HL-60/S4 treated with retinoic acid at 250 ng/mL for 4 days and 3 days (cell line): ENCODE measurements around the gene CFAP44.
"Not testable (repeated sequence)": the region's sequence is repeated elsewhere in the genome, so short reads cannot be mapped to it uniquely, and the experiment has no call there.

Experiments
- in situ Hi-C: fragments of 300-500 bp; cut with MboI; formaldehyde crosslinking; loops from 2 replicates; pipeline ENCODE4 v1.7.0; 2022; ENCODE audit warnings: low sequenced_read_pairs

Gene CFAP44, protein sequence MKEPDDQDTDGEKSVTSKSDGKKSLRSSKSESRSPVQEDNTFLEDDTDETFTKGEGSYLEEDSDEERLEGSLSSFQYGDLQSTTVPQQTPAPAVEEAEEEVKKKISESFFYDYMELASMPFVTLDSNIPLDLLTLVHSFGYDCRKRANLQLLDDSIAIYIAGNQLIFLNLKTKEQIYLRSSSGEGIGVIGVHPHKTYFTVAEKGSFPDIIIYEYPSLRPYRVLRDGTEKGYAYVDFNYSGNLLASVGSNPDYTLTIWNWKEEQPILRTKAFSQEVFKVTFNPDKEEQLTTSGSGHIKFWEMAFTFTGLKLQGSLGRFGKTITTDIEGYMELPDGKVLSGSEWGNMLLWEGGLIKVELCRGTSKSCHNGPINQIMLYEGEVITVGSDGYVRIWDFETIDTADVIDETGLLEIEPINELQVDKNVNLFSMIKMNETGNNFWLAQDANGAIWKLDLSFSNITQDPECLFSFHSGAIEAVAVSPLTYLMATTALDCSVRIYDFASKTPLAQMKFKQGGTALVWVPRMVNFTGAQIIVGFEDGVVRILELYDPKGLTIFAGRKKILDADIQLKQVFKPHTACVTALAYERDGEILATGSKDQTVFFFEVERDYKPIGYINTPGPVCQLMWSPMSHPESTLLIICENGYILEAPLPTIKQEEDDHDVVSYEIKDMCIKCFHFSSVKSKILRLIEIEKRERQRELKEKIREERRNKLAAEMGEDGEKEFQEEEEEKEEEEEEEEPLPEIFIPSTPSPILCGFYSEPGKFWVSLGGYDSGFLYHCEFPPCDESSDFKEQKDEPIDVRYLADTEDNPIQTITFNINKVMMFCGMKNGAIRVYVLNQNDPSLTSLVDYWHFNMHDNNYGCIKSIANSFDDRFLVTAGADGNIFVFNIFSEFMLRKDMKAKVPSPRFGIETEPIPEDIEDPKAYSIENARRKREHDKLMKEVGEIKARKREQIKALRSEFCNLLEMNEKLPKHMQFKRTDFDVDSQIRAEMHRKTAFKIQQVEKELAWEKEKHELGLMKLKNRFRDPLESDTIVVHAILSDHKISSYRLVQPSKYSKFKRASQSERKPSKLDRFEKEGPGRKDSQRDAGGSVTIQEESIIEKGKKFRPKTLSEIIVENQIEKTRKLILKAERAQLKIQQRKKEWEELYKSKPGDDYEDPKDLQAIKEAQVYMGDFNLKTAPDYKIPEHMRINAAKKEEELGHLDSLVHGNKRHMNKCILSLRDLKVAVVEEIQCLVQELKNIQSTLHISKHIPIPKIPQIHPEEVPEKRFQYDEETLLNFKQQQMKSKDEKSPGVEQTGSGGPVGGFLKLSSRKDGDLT (N-terminal part only)

DNA sequence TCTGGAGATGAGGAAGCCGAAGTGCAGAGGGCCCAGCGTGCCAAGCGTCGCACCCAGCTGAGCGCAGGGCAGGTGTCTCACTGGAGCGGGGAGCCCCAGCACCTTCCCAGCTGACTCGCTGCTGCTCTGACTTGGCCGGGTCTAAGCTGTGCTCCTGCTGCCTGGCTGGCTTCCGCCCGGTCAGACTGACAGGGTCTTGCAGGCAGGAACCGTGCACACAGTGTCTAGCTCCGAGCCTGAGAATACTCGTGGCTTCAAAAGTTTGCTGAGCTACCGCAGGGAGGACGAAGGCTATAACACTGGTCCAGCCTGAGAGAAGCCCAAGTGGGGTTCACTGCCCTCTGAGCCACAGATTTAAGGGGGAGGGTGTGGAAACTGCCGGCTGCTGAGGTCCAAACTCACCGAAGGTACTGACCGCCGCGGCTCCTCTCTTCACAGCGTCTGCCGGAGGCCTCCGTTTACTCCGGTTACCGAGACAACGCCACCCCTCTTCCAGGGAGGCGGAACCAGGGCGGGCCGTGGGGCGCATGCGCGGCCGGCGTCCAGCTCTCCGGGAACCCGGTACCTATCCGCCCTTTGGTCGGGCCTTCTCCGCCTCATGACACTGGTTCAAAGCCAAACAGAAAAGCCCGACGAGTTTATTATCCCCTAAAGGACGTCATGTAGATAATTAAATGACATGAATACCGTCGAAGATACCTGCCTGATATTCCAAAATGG lies at the start of gene CFAP44:
TSS of gene CFAP44 (minus strand) at position 443 of the 720 bp plus-strand sequence. CDS start 7,829 bp downstream, outside the sequence.
- in situ Hi-C loops, result no loop called here

DNA sequence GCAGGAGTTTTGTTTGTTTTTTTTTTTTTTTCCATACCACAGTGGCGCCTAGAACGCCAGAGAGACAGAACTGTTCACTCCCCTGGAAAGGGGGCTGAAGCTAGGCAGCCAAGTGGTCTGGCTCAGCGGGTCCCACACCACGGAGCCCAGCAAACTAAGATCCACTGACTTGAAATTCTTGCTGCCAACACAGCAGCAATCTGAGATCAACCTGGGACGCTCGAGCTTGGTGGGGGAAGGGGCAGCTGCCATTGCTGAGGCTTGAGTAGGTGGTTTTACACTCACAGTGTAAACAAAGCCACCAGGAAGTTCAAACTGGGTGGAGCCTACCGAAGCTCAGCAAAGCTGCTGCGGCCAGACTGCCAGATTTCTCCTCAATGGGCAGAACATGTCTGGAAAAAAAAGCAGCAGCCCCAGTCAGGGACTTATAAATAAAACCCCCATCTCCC lies 43.9 kb upstream of the CFAP44 start:
- in situ Hi-C loops, result no loop called here

DNA sequence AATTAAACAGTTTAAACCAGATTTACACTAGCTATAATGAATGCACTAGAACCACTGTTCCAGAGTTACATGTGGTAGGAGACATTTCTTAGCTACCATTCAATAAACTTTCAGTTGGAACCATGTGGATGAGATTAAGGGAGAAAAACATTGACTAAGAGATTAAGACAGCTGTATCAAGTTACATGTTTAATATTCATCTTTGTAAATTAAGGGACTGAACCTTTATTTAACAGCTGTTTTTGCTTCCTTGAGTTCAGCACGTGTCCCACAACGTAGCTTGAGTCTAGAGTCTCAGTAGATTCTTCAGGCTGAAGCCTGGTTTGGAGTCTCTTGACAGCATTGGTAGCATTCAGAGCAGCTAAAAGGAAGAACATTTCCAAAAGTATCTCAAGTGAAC lies 27.2 kb upstream of the CFAP44 start:
- in situ Hi-C loops, result no loop called here

DNA sequence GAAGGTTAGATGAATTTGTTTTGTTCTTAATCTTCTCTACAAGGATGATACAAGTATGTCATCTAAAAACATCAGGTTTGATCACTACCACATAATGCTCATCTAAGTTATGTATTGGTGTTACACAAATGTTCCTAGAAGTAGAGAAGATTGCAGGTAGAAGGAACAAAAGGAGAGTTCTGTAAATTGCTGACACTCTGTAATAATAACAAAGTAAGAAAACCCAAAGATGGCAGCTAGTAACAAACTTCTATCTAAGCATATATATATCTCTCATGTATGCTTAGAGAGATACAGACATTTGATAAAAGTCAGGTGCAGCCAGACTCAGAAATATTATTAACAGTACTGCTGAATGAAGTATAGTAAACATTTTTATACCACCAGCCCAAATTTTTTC lies 20.2 kb upstream of the CFAP44 start:
- in situ Hi-C loops, result no loop called here

DNA sequence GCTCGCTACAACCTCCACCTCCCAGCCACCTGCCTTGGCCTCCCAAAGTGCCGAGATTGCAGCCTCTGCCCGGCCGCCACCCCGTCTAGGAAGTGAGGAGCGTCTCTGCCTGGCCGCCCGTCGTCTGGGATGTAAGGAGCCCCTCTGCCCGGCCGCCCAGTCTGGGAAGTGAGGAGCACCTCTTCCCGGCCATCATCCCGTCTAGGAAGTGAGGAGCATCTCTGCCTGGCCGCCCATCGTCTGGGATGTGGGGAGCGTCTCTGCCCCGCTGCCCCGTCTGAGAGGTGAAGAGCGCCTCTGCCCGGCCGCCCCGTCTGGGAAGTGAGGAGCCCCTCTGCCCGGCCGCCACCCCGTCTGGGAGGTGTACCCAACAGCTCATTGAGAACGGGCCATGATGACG lies 17.3 kb upstream of the CFAP44 start:
- in situ Hi-C loops, result not testable (repeated sequence)

DNA sequence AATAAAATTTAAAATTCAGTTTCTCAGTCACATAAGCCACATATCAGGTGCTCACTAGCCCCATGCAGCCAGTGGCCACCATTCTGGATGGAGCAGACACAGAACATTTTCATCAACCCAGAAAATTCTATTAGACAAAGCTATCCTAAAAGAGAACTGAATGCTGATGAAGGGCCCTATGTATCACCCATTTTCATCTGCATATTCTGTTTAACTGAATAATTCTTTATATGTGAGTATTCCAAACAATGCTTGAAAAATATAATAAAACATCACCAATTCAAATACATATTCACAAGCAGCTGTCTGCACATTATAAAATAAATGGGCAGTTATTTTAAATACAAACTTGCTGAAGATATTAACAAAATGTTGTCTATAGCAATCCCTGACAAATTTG lies 14.2 kb upstream of the CFAP44 start:
- in situ Hi-C loops, result no loop called here

DNA sequence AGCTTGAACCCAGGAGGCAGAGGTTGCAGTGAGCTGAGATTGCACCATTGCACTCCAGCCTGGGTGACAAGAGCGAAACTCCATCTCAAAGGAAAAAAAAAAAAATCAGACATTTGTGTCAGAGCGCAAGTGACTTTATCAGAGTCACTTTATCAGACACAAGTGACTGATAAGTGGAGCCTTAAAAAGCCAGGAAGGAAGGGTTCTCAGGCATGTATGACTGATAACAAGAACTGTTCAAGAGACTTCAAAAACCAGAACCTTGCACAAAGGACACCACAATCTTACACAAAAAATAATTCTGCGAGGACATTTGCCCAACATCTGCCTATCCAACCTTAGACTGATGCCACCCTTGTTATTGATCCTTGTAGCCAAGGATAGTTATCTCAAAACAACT lies 13.3 kb upstream of the CFAP44 start:
- in situ Hi-C loops, result no loop called here

DNA sequence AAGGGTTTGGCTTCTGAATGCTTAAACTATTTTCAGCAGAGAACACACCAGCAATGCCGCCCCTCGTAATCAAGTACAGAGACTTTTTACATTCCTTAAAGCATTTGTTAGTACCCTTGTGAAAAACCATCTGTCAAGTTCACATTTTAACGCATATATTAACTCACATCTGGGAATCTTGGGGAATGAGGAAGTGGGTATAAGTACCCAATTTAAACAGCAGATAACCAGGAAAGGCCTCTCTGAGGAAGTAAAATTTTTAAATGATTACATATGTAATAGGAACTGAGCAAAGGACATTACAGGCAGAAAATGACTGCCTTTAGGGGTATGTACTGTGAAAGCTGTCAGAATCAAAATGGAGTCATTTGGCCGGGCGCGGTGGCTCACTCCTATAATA lies 12.8 kb upstream of the CFAP44 start:
- in situ Hi-C loops, result no loop called here

DNA sequence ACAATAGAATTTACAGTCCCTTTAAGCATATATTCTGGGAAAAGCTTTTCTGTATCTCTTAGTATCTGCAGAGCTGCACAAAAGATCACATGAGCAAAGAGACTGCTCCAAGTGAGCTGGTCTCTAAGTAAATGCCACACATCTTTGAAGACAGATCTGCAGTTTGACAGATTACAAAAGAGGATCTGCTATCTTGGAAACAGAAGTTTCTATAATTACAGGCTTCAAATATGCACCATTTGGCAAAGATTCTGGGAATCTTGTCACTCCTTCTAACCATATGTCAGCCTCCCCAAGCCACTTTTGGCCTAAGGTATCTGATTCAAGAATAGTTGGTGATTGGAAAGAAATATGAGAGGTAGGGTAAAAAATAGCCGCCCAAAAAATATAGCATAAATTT lies 9.6 kb upstream of the CFAP44 start:
- in situ Hi-C loops, result no loop called here

DNA sequence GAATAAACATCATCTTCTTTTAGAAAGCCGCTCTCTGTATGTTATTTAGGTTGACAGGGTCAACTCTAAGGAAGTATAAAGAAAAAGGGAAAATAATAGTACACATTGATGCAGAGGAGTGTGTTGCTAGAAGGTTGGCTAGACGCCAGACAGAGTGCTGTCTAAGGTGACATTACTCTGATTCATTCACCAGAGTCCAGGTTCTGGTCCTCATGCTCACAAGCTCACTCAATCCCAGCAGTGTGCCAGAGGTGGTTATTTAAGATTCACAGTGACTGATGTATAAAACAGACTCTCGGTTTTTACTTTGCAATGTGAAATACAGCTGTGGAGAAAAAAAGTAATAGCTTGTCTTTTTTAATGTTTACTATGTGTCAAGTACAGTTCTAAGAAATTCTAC lies 1.7 kb downstream of the CFAP44 start:
- in situ Hi-C loops, result no loop called here

DNA sequence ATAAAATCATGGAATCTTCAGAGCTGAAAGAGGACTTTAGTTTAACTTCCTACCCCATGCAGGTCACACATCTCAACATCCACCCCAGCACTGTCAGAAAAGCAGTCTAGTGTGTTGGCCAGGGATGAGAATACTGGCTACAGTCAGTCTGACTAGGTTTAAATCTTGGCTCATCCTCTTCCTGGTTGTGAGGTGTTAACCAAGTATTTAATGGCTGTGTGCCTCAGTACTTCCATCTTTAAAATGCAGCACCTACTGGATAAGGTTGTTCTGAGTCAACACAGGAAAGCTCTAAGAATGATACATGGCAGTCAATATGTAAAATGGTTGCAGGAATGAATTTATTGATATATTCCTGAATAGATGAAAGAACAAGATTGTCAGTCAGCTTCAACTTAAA lies 3.1 kb downstream of the CFAP44 start:
- in situ Hi-C loops, result no loop called here

DNA sequence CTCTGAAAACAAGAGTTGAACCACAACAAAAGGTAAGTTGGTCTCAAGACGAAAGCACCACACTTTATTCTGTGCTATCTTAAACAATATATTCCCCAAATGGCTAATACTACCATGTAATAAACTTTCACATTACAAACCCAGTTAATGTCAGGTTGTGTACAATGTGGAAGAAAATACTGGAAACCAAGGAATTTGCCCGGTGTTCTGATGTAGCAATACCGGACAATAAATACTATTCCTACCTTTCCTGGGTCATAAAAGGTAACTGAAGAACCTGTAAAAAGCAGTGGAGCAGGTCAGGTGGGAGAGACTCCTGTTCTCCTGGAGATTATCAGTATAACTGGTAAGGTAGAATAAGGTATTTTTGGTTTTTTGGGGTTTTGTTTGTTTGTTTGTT lies 3.9 kb downstream of the CFAP44 start:
- in situ Hi-C loops, result no loop called here

DNA sequence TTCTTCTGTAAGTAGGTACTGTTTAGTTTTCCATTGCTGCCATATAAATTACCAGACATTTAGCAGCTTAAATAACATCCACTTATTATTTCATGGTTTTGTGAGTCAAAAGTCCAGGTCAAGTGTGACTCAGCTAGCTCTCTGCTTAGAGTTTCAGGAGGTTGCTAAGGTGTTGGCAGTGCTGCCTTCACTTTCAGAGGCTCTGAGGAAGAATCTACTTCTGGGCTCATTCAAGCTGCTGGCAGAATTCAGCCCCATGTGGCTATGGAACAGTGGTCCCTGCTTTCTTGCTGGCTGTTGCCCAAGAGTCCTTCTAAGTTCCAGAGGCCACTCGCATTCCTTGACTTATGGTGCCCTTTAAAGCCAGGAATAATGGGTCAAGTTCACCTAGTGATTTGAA lies 4.5 kb downstream of the CFAP44 start:
- in situ Hi-C loops, result no loop called here

DNA sequence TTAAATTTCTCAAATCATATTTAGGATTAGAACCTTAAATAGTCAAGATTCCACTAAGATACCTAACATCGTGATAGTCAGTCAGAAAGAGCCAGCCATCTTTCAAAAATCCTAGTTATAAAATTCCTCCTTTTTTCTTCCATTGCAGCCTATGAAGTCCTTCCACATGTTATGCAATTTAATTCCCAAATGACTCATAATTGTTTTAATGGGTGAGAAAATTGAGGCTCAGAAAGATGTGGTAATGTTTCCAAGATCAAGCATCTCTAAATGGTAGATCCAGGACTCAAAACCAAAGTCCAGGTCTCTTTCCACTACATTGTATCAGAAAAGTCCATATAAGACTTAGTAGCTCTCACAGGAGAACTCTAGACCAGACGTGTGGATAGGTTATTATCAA lies 9.5 kb downstream of the CFAP44 start:
- in situ Hi-C loops, result no loop called here

DNA sequence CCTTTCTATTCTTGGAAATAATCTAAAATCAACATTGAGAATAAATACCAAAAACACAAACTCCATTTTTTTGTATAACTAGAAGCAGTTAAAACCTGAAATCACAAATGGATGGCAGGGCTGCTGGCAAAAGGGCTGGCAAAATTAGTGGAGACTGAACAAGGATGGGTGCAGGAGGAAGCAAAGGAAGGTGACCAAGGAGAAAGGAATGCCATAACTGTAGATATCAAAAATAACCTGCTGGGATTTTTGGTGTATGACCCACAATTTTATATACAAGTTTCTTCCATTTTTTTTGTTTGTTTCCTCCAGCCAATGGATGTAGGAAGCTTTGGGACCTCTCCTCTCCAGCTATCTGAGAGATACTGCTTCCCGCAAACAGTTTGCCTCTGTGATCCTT lies 12.7 kb downstream of the CFAP44 start:
- in situ Hi-C loops, result no loop called here

DNA sequence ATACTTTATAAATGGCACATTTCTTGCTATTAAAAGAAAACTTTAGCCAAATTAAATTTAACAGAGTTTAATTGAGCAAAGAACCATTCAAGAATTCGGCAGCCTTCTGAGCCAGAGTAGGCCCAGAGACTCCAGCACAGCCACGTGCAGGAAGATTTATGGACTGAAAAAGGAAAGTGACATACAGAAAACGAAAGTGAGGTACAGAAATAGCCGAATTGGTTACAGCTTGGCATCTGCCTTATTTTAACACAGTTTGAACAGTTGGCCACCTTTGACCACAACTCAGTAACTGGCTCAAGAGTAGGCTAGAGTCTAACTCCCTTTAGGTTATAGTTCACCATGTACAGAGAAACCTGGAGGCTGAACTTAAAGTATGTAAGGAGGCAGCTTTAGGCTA lies 17.6 kb downstream of the CFAP44 start:
- in situ Hi-C loops, result no loop called here

DNA sequence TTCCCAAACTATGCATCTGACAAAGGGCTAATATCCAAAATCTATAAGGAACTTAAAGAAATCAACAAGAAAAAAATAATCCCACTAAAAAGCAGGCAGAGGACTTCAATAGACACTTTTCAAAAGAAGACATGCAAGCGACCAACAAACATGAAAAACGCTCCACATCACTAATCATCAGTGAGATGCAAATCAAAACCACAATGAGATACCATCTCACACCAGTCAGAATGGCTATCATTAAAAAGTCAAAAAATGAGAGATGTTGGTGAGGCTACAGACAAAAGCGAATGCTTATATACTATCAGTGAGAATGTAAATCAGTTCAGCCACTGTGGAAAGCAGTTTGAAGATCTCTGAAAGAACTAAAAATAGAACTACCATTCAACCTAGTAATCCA lies 20.2 kb downstream of the CFAP44 start:
- in situ Hi-C loops, result no loop called here

DNA sequence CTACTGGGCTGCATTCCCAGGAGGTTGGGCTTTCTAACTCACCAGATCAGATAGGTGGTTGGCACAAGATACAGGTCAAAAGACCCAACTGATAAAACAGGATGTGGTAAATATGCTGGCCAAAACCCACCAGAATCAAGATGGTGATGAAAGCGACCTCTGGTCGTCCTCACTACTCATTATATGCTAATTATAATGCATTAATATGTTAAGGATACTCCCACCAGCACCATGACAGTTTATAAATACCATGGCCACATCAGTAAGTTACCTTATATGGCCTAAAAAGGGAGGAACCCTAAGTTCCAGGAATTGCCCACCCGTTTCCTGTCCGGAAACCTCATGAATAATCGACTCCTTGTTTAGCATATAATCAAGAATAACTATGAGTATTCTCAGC lies 31.6 kb downstream of the CFAP44 start:
- in situ Hi-C loops, result no loop called here

DNA sequence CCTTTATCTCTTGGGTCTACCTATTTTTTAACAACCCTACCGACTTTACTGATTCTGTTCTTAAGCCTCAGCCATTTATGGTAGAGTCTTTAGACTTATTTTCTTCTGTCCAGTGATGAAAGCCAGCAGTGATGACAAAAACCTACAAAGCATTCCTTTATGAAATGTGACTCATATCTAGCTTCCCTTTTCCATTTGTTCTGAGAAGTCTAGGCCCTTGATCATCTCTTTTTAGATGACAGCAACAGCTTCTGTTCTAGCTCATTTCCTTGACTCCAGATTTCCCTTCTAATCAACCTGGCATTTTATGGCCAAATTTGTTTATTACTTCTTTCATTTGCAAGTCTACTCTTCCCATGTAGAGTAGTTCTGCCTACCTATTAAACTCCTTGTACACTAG lies 36.1 kb downstream of the CFAP44 start:
- in situ Hi-C loops, result no loop called here

DNA sequence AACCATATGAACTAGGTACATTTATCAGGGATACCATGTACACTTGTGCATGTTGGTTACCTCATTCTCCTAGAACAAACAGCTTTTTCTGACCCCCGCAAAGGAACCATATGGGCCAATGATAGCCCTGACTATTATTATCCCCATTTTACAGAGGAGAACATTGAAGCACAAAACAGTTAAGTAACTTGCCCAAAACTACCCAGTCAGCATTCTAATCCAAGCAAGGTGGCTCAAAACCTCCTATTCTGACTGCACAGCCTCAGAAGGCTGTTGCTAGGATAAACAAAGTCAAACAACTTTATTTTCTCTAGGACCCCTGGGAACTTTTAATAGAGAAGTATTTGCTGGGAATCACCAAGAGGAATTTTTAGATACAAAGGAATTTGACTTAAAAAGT lies 36.7 kb downstream of the CFAP44 start:
- in situ Hi-C loops, result no loop called here
